GM12874 (cell line): ENCODE measurements around the gene NFIB.

ENCODE experiments used
- TF ChIP-seq, protein P1 (sequence below): IDR thresholded peaks from 2 replicates; pipeline ENCODE4 v1.5.1; 2011; ENCODE audit warnings: low read depth, mild to moderate bottlenecking, control low read depth, low read length, moderate library complexity; ENCODE audit not compliant: insufficient read depth

NFIB gene

DNA sequence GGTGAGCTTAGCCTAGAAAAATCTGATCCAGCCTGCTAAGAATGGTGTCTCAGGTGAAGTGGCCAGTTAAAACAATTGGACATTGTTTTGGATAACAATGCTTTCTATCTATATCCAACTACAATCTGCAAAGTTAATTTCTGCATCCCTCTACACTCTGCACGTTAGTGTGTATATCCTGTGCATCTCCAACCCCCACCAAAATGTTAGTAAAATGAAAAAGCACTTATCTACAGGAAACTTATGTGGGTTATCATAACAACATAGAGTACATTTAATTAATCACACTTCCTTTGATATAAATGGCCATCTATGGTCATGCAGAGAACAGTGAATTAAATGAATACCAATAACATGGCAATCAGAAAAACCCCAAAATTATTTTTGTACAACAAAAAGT is 158.7 kb downstream of the NFIB start:
- TF ChIP-seq, protein P1, sequence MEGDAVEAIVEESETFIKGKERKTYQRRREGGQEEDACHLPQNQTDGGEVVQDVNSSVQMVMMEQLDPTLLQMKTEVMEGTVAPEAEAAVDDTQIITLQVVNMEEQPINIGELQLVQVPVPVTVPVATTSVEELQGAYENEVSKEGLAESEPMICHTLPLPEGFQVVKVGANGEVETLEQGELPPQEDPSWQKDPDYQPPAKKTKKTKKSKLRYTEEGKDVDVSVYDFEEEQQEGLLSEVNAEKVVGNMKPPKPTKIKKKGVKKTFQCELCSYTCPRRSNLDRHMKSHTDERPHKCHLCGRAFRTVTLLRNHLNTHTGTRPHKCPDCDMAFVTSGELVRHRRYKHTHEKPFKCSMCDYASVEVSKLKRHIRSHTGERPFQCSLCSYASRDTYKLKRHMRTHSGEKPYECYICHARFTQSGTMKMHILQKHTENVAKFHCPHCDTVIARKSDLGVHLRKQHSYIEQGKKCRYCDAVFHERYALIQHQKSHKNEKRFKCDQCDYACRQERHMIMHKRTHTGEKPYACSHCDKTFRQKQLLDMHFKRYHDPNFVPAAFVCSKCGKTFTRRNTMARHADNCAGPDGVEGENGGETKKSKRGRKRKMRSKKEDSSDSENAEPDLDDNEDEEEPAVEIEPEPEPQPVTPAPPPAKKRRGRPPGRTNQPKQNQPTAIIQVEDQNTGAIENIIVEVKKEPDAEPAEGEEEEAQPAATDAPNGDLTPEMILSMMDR: no peak

DNA sequence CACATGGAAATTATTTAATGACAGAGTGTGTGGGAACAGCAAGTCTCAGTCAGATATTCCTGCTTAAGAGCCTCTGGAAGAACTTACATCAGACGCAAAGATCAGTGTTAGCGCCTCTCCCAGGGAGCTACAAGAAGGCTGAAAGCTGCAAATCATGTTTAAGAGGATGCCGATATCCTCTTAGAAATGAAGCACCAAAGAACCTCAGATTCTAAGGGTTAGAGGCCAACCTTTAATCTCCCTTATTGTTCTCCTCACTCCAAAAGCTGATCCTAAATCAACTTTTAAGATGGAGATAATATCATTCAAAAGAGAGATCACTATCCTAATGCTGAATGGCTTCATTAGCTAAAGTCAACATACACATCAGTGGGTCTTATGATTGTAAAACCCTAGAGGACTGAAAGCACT is 160.6 kb downstream of the NFIB start:
- TF ChIP-seq, protein P1: no peak

DNA sequence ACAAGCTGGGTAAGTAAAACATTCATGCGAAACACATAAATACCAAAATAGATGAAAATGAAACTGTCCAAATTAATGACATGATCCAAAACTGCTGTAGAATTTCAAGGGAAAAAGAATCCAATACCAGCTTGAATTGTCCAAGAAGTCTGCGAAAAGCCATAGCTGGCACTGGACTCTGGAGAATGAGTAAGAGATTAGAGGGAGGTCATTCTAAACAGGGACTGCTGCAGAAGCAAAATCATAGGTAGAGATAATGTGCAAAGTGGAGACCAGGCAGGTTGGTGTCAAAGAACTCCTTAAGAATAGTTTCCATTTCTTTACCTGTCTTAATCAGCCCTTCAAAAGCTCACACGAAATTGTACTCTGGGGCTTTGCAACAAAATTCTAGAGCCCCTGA is 162.5 kb downstream of the NFIB start:
- TF ChIP-seq, protein P1: no peak

DNA sequence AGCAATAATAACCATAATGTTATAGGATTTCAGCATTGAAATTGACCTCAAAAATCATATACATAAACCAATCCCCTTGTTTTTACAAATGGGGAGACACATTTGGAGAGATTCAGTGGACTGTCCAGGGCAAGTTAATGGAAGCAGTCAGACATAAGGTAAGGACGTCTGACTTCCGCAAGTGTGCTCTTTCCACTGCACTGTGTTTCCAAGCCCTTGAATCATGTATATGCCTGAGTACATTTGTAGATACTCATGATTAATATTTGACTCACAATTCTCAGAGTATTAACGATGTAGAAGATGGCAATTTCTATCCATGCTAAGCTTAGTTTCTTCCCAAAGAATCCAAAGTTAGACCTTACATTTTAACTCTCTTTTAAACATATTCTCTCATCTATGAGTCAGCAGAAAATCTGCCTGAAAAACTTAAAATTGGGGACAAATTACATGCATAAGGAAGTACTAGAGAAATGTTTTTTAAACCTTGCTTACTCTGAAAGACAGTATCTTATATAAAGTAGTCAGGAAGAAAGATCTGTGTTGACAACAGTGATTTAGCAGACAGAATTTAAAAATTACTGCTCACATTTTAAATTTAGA is 165.3 kb downstream of the NFIB start:
- TF ChIP-seq, protein P1: no peak

DNA sequence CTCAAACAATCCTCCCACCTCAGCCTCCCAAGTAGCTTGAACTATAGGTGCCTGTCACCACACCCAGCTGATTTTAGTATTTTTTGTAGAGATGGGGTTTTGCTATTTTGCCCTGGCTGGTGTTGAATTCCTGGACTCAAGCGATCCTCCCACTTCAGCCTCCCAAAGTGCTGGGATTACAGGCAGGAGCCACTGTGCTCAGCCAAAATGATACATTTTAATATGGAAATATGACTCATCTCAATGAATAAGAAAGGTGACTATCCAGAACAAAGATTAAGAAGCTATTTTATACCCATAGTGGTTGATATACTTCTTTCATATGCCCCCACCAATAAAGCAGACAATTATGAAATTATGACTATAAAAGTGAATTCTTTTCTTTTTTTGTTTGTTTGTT is 166.2 kb downstream of the NFIB start:
- TF ChIP-seq, protein P1: no peak

DNA sequence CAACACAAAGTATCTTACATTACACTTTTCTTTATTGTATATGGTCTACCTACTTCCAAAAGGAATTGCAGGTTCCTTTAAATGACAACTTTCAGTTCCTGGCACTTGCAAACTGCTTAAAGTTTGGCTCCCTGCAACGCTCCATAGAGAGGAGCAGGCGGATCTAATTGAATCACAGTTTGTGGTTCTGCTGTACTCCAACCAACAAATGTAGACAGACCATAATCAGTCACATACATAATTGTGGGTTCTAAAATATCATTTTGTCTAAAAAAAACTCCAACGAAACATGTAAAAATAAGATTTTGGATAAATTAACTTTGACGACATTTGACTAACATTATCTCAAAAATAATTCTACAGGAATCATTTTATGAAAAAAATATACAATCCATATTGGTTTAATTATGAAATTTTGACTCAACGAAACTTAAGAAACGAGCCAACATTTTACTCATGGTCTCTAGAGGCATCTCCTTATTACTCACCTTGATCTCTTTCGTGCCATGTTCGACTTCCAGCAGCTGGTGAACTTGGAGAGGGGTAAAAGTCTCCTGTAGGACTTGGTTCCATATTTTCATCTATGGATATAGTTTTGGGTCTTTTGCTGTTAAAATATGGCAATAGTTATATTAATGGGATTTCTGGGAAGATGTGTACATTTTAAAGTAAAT is 167.6 kb downstream of the NFIB start:
- TF ChIP-seq, protein P1: no peak

DNA sequence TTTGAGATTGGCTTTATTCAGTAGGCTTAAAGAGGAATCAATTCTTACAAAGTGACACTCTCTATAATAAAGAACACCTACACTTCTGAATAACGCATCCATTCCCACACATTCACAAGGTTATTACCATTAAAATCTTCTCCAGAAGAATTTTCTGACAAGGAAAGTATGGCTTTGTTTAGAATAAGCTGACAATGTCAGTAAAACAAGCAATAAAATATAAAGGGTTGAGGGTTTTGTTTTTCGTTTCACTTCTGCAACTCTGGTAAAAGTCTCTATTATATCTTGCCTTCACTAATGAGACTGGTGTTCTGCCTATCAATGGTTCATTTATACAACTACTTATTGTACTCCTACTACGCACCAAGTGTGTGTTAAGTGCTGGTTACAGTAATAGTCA is 169.7 kb downstream of the NFIB start:
- TF ChIP-seq, protein P1: no peak
